SK-N-SH (cell line): Measurements from ENCODE around the gene MRPL27.

ENCODE experiments used
- CHD2 ChIP-seq: fragments of 150-350 bp; IDR thresholded peaks from 2 replicates; pipeline ENCODE4 v1.6.1; 2018; ENCODE audit warnings: low read length; ENCODE audit not compliant: partially characterized antibody
- RAD21 ChIP-seq: IDR thresholded peaks from 2 replicates; pipeline ENCODE4 v1.6.1; 2012; ENCODE audit warnings: mild to moderate bottlenecking, low read length
- YY1 ChIP-seq: IDR thresholded peaks from 2 replicates; pipeline ENCODE4 v1.4.0; 2012; ENCODE audit warnings: low read depth, mild to moderate bottlenecking
- TF ChIP-seq, protein P1 (sequence below): IDR thresholded peaks from 2 replicates; pipeline ENCODE4 v1.6.1; 2012; ENCODE audit warnings: mild to moderate bottlenecking, low read depth, low read length, moderate library complexity
- TF ChIP-seq, protein P2 (sequence below): fragments of 200-600 bp; sonication (generic); IDR thresholded peaks from 2 replicates; pipeline ENCODE4 v1.6.1; 2017; ENCODE audit warnings: antibody characterized with exemption, mild to moderate bottlenecking, moderate library complexity

GRCh38 chr17:50323060-50323459, 49.9 kb downstream of the MRPL27 start:
- no peak for TF ChIP-seq CHD2
- no peak for TF ChIP-seq YY1
- TF ChIP-seq RAD21 = no peak
- TF ChIP-seq, protein P1, sequence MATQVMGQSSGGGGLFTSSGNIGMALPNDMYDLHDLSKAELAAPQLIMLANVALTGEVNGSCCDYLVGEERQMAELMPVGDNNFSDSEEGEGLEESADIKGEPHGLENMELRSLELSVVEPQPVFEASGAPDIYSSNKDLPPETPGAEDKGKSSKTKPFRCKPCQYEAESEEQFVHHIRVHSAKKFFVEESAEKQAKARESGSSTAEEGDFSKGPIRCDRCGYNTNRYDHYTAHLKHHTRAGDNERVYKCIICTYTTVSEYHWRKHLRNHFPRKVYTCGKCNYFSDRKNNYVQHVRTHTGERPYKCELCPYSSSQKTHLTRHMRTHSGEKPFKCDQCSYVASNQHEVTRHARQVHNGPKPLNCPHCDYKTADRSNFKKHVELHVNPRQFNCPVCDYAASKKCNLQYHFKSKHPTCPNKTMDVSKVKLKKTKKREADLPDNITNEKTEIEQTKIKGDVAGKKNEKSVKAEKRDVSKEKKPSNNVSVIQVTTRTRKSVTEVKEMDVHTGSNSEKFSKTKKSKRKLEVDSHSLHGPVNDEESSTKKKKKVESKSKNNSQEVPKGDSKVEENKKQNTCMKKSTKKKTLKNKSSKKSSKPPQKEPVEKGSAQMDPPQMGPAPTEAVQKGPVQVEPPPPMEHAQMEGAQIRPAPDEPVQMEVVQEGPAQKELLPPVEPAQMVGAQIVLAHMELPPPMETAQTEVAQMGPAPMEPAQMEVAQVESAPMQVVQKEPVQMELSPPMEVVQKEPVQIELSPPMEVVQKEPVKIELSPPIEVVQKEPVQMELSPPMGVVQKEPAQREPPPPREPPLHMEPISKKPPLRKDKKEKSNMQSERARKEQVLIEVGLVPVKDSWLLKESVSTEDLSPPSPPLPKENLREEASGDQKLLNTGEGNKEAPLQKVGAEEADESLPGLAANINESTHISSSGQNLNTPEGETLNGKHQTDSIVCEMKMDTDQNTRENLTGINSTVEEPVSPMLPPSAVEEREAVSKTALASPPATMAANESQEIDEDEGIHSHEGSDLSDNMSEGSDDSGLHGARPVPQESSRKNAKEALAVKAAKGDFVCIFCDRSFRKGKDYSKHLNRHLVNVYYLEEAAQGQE = no peak
- TF ChIP-seq, protein P2, sequence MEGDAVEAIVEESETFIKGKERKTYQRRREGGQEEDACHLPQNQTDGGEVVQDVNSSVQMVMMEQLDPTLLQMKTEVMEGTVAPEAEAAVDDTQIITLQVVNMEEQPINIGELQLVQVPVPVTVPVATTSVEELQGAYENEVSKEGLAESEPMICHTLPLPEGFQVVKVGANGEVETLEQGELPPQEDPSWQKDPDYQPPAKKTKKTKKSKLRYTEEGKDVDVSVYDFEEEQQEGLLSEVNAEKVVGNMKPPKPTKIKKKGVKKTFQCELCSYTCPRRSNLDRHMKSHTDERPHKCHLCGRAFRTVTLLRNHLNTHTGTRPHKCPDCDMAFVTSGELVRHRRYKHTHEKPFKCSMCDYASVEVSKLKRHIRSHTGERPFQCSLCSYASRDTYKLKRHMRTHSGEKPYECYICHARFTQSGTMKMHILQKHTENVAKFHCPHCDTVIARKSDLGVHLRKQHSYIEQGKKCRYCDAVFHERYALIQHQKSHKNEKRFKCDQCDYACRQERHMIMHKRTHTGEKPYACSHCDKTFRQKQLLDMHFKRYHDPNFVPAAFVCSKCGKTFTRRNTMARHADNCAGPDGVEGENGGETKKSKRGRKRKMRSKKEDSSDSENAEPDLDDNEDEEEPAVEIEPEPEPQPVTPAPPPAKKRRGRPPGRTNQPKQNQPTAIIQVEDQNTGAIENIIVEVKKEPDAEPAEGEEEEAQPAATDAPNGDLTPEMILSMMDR = no peak
